IMR-90 (cell line): ENCODE measurements around the gene ZGRF1.

Source experiments
- BHLHE40 ChIP-seq: fragments of 150-350 bp; IDR thresholded peaks from 2 replicates; pipeline ENCODE4 v1.6.1; 2016; ENCODE audit warnings: mild to moderate bottlenecking, low read depth, low read length
- CEBPB ChIP-seq: IDR thresholded peaks from 2 replicates; pipeline ENCODE4 v1.6.1; 2012; ENCODE audit warnings: low read depth, low read length, improper control_type of control experiment
- CHD1 ChIP-seq: IDR thresholded peaks from 2 replicates; pipeline ENCODE4 v1.6.1; 2012; ENCODE audit warnings: low read depth, low read length, improper control_type of control experiment
- CTCF ChIP-seq: conservative IDR thresholded peaks from 2 replicates; pipeline ENCODE4 v1.5.1; 2012; ENCODE audit warnings: mild to moderate bottlenecking, low read depth, low read length, improper control_type of control experiment
- ELK1 ChIP-seq: fragments of 150-350 bp; IDR thresholded peaks from 2 replicates; pipeline ENCODE4 v1.6.1; 2016; ENCODE audit warnings: low read depth, mild to moderate bottlenecking, low read length, moderate library complexity, borderline replicate concordance
- FOS ChIP-seq: fragments of 150-350 bp; IDR thresholded peaks from 2 replicates; pipeline ENCODE4 v1.6.1; 2016; ENCODE audit warnings: low read depth, low read length
- MAFK ChIP-seq: IDR thresholded peaks from 2 replicates; pipeline ENCODE4 v1.6.1; 2012; ENCODE audit warnings: low read depth, low read length, improper control_type of control experiment
- MXI1 ChIP-seq: IDR thresholded peaks from 2 replicates; pipeline ENCODE4 v1.6.1; 2012; ENCODE audit warnings: low read depth, mild to moderate bottlenecking, low read length, moderate library complexity, borderline replicate concordance
- POLR2A ChIP-seq: IDR thresholded peaks from 2 replicates; pipeline ENCODE4 v1.6.1; 2012; ENCODE audit warnings: mild to moderate bottlenecking, low read depth, low read length
- RAD21 ChIP-seq: IDR thresholded peaks from 2 replicates; pipeline ENCODE4 v1.6.1; 2012; ENCODE audit warnings: low read length, improper control_type of control experiment
- RCOR1 ChIP-seq: IDR thresholded peaks from 2 replicates; pipeline ENCODE4 v1.6.1; 2012; ENCODE audit warnings: mild to moderate bottlenecking, low read length, improper control_type of control experiment; ENCODE audit not compliant: insufficient replicate concordance
- RFX5 ChIP-seq: IDR thresholded peaks from 2 replicates; pipeline ENCODE4 v1.8.0; 2012; ENCODE audit warnings: low read depth, mild to moderate bottlenecking, low read length, moderate library complexity
- SMC3 ChIP-seq: fragments of 150-350 bp; IDR thresholded peaks from 2 replicates; pipeline ENCODE4 v1.6.1; 2016; ENCODE audit warnings: low read depth, mild to moderate bottlenecking, antibody characterized with exemption, low read length, moderate library complexity
- USF2 ChIP-seq: fragments of 150-350 bp; IDR thresholded peaks from 2 replicates; pipeline ENCODE4 v1.6.1; 2017; ENCODE audit warnings: mild to moderate bottlenecking, antibody characterized with exemption, low read length, low read depth

GRCh38 chr4:112523008-112523721 lies 113.5 kb downstream of the ZGRF1 start:
- TF ChIP-seq CTCF = peak; percentile 36
- TF ChIP-seq POLR2A = no peak
- no peak for TF ChIP-seq USF2
- TF ChIP-seq ELK1 = no peak
- no peak for TF ChIP-seq MXI1
- no peak for TF ChIP-seq CHD1
- no peak for TF ChIP-seq RCOR1
- TF ChIP-seq RFX5 = no peak
- no peak for TF ChIP-seq CEBPB
- no peak for TF ChIP-seq MAFK
- peak; percentile 35; the same call in 1 of the 2 replicates for TF ChIP-seq RAD21
- no peak for TF ChIP-seq FOS
- TF ChIP-seq BHLHE40 = no peak
- peak; percentile 20; the same call in 1 of the 2 replicates for TF ChIP-seq SMC3
